HK-2 (cell line): ENCODE data around the gene CDKN2D.

ENCODE experiments used
- DNase-seq: peaks from one replicate; pipeline ENCODE4 v3.0.0-alpha.2; 2018; ENCODE audit not compliant: unreplicated experiment

CDKN2D gene

DNA sequence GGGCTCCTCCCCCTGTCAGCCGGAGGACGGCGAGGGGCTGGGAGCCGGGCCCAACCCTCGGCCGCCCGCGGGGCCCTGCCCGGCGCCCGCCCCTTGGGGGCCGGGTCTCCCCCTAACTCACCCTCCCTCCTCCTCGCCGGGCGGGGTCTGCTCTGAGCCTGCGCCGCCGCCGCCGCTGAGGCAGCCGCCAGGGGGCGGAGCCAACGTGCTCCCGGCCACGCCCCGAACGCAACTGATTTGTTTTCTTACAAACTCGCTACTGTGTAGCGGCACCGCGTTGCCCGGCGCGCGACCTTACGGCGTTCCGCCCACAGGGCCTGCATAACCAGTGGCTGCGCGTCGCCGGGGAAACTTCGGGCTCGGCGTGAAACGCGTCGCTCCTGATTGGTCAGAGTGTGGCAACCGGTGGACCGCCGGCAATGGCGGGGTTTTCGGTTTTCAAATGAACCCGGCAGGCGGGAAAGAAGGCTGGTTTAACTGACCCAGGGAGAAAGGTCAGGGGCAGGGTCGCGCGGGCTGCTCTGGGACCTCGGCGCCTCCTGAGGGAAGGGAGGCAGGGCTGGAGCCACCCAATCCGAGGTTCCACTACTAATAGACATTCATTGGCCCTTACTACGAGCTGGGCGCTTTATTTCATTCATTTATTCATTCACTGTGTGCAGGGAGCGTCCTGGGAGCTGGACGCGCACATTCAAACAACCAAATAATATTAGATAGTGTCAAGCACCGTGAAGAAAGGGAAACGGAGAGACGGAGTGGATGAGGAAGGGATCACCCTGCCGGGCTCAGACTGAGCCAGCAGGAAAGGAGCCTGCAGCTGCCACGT, at the start of gene CDKN2D:
Gene CDKN2D (minus strand): TSS at position 154 of the 826 bp plus-strand sequence. CDS start 326 bp downstream, outside the sequence.
- DNase-seq: peak; percentile 99

DNA sequence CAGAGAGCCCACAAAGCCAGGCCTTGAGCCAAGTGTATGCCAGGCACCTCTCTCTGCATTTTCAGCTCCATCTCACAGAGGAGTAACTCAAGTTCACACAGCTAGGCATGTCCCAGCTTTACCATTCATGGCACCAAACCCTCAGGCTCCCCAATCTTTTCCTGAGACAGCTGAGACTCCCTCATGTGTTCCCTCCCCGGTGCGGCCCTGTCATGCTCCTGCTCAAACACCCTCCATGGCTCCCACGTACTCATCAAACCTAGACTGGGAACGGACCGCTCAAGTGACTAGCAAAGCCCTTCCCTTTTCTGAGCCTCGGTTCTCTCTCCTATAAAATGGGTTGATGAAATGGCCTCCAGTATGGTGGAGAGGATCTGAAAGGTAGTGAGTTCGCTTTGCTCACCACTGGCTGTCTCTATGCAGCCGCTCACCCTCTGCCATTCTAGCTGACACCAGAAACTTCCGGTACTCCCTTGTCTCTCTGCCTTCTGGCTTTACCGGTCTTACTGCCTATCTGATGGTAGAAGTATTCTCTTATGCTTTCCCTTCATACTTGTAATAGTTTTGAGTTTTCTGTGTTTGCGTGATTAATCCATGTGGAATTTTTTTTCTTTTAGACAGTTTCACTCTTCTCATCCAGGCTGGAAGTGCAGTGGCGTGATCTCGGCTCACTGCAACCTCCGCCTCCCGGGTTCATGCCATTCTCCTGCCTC, 48.8 kb upstream of the CDKN2D start:
- DNase-seq: no peak

DNA sequence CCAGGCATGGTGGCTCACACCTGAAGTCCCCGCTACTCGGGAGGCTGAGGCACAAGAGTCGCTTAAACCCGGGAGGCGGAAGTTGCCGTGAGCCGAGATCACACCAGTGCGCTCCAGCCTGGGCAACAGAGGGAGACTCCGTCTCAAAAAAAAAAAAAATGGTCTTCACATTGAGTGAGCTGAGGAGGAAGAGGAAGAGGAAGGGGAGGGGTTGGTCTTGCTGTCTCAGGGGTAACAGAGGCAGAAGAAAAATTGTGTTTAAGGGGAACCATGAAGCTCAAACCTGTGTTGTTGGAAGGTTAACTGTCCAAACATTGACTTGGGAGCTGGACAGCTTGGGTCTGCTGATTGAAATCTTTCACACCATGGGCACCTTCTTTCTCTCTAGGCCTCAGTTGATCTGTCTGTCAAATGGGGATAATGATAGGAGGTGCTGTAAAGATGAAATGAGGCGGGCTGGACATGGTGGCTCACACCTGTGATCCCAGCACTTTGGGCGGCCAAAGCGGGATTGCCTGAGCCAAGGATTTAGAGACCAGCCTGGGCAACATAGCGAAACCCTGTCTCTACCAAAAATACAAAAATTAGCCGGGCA, 46.7 kb upstream of the CDKN2D start:
- no peak for DNase-seq

DNA sequence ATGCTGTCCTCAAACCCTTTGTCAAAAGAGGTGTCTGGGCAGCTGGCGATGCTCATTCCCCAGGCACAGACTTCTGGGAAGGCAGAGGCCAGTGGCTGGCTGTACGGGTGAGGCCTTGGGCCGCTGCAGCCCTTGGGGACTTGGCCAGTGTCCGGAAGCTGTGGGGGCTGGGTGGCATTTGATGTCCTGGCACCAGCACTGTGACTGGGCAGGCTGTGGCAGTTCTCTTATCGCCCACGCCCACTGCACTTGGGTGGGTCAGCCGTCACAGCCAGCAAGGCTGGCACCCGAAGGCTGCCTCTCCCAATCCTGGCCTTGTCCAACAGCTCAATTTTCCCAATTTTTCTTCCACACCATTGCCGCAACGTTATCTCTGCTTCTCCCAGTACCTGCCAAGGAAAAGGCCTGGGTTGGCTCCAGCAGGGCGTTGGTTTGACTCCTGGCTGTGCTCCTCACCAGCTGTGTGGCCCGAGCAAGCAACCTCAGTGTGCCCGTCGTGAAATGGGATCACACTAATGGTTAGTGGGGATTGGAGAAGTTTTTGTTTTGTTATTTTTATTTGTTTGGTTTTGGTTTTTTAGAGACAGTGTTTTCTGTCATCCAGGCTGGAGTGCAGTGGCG, 43.8 kb upstream of the CDKN2D start:
- DNase-seq: no peak

DNA sequence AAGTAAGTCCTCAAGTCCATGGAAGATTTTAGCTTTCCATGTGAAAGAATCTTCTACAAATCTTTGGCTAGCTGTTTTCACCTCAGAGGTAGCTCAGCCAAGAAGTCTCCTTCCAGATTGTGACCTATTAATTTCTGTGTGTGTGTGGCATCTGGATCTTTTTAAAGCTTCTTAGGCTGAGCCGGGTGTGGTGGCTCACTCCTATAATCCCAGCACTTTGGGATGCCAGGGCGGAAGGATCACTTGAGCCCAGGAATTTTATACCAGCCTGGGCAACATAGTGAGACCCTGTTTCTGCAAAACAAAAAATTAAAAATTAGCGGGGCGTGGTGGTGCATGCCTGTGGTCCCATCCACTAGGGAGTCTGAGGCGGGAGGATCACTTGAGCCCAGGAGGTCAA, 43.1 kb upstream of the CDKN2D start:
- DNase-seq: no peak

DNA sequence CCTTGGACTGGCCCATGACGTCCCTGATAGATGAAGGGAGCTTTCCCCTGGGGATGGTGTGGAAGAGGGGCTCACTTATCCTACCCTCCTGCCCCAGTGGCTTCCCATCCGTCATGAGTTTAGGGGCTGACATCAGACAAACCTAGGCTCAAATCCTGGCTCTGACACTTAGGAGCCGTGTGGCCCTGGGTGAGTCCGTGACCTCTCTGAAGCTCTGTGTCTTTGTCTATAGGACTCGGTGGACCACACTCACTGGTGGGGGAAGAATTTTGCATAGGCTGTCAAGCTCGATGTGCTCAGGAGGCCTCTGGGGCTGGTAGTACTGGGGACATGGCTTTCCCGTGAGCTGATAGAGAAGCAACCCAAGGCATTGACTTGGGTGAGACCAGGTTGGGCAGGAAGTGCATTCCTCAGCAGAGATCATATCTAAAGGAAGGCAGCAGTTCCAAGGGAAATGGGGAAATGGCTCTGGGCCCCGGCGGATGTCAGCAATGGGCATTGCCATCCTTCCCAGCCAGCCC, 35.7 kb upstream of the CDKN2D start:
- DNase-seq: no peak

DNA sequence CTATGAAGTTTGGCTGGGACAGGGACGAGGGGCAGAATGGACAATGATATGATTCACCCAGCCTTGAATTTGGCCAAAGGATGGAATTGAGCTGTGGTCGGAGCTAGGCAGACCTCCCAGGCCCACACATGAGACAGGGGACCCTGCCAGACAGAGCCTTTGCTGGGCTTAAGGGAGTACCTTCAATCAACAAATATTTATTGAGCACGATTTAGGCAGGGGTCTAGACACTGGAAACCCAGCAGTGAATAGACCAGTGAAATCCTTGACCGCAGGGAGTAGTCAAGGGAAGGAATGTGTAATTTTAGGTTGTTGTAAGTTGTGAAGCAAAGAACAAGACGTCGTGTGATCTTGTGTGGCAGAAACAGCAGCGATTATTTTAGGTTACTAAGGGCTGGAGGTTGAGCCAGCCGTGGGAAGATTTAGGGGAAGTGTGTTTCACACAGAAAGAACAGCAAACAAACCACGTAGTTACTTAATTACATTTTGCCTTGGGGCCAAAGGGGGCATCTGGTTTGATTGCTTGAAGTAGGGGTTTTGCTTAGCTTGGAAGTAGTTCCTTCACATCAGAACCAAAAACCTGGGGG, 35.2 kb upstream of the CDKN2D start:
- DNase-seq: no peak

DNA sequence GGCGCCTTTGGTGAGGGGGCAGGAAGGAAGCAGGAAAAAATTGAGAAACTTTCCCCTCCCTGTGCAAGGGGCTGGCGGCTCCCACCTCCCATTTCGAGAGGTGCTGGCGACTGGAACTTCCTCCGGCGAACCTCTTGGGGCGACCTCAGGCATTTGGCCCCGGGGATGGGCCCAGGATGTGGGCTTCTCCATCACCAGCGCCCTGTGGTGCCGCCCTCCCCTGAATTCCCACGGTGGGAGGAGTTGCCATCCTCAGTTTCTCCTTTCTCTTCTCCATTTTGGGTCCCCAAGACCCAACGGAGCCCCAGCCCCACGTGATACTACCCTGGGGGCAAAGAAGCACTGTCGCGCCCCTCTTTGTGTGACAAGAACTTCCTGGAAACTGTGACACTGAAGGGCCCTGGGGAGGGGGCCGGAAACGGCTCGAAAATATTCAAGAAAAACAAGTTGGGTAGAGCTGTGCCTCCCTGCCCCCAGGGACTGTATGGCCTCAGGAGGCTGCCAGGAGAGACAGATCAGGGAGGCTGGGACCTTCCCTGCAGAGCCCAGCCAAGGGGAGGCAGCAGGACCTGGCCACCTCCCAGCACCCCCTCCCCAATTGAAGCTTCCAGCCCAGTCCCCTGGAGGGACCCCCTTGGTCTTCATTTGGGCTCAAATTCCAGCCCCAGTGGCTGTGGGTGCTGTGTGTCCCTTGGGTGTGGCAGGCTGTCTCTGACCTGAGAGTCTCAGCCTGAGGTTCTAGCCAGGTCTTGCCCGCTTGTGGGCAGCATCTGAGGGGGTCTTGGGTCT, 34.5 kb upstream of the CDKN2D start:
- no peak for DNase-seq

DNA sequence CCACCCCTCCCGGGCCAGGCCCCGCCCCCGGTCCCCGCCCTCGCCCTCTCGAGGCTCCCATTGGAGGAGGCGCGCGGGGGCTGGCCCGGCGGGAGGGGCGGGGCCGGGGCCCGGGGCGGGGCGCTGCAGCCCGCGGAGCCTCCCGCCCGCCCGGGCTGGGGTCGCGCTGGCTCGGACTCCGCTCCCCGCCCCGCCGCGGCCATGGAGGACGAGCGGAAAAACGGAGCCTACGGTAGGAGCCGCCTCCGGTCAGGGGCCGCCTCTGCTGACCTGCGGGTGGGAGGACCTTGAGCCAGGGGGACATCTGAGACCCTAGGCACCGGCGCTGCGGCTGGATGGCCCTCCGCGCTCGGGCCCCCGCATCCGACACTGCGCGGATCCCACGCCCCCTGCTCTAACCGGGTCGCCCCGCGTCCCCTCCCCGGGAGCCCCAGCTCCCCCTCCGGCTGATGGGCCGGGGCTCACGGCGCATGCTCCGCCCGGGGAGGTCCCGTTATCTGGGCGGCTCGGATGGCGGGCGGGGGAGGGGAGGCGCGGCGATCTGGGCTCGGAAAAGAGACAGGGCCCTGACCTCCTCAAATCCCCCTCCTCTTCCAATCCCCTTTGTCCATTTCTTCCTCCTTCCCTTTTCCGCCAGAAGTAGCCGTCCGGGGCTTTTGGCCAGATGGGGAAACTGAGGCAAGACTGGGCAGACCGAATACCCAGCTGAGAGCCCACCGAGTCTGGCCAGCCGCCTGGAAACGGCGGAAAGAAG, 33.7 kb upstream of the CDKN2D start:
- peak; percentile 66 for DNase-seq

DNA sequence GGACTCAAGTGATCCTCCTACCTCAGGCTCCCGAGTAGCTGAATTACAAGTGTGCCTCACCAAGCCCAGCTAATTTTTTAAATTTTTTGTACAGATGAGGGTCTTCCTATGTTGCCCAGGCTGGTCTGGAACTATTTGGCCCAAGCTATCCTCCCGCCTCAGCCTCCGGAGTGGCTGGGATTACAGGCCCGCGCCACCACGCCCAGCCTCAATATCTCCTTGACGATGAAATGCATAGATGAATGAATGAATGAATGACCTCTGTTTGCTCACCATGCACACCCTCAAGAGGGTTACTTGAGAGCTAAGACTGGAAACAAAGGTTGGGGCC, 33.2 kb upstream of the CDKN2D start:
- DNase-seq: no peak

DNA sequence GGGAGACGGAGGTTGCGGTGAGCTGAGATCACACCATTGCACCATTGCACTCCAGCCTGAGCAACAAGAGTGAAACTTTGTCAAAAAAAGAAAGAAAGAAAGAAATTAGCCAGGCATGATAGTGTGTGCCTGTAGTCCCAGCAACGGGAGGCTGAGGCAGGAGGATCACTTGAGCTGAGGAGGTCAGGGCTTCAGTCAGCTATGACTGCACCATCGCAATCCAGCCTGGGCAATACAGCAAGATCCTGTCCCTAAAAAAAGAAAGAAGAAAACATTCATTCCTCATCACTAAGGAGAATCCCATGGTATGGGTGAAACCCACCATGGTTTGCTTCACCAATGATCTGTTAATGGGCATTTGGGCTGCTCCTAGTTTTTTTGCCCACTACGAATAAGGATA, 31.4 kb upstream of the CDKN2D start:
- no peak for DNase-seq

DNA sequence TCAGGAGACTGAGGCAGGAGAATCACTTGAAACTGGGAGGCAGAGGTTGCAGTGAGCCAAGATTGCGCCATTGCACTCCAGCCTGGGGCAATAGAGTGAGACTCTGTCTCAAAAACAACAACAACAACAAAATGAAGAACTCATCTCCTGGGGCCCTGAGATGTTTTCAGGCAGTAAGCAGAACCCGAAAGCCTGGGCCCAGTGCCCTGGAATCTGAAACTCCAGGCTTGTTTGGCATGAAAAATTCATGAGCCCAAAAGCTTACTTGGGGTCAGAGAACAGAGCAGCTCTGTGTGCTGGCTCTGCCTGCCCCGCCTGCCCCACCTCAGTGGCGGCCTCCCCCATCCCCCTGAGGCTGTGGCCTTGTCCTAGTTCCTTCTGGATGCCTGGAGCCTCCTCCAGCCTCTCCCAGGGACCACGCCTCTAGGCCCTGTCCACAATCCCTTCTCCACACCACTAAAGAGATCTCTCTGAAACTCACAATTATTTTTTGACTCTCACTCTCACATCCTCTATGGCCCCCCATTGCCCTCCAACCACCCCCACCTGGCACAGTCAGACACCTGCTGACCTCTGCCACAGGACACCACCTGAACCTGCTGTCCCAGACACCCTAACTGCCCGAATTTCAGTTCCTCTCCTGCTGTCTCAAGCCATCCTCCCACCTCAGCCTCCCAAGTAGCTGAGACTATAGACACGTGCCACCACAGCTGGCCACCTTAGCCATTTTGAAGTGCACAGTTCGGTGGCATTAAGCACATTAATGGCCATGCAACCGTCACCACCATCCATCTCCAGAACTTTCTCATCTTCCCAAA, 25.2 kb upstream of the CDKN2D start:
- DNase-seq: no peak

DNA sequence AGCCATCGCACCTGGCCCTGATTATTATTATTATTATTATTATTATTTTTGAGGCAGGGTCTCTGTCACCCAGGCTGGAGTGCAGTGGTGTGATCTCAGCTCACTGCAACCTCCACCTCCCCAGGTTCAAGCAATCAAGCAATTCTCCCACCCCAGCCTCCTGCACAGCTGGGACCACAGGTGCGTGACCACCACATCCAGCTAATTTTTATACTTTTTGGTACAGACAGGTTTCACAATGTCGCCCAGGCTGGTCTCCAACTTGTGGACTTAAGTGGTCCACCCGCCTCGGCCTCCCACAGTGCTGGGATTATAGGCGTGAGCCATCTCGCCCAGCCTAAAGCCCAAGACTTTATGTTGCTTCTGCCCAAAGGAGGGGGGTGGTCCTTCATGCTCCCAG, 24.4 kb upstream of the CDKN2D start:
- no peak for DNase-seq

DNA sequence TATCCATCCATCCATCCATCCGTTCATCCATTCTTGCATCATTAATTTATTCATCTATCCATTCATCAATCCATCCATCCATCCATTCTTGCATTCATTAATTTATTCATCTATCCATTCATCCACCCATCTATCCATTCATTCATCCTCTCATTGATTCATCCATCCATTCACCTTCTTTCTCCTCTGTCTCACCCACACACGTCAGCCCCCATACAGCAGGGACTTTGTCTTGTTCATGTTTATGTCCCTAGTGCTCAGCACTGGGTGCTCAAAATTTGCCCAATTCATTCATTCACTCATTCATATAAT, 19.0 kb upstream of the CDKN2D start:
- DNase-seq: no peak

DNA sequence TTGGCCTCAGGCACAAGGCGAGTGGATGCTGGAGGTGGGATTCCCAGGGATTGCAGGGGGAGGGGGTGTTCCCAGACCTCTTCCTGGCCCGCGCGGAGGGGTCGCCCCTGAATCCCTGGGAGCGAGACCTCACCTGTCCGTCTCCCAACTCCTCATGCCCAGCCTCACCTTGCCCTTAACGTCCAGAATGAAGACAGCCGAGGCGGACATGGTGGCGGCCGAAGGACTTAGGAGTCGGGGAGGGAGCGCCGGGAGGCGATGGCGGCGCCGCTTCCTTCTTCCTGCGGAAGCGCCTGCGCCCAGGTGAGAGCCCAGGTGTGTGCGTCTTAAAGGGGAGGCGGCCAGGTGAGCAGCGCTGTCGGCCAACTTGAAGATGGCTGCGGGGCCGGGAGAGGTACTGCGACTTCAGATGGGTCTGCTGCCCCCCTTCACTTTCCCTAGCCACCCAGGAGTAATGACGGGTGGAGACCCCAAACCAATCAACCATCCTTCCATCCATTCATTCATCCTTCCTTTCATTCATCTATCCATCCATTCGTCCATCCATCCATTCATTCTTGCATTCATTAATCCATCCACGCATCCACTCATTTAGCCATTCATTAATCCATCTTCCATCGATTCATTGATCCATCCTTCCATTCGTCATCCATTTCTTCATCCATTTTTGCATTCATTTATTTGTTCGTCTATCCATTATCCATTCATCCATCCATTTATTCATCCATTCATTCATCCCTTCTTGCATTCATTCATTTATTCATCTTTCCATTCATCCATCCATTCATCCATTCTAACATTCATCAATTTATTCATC, 18.5 kb upstream of the CDKN2D start, which contains the start of gene AP1M2:
Gene AP1M2 (minus strand): TSS at position 291 of the 817 bp plus-strand sequence. CDS start 81 bp downstream, at position 210.
- DNase-seq: no peak

DNA sequence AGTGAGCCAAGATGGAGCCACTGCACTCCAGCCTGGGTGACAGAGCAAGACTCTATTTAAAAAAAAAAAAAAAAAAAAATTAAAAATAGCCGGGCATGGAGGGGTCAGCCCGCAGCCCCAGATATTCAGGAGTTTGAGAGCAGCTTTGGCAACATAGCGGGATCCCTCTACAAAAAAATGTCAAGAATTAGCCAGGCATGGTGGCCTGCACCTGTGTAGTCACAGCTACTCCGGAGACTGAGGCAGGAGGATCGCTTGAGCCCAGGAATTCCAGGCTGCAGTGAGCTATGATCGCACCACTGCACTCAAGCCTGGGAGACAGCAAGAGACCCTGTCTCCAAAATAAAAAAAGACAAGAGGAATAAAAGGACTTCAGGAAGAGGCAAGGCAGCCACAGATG, 17.6 kb upstream of the CDKN2D start:
- DNase-seq: no peak

DNA sequence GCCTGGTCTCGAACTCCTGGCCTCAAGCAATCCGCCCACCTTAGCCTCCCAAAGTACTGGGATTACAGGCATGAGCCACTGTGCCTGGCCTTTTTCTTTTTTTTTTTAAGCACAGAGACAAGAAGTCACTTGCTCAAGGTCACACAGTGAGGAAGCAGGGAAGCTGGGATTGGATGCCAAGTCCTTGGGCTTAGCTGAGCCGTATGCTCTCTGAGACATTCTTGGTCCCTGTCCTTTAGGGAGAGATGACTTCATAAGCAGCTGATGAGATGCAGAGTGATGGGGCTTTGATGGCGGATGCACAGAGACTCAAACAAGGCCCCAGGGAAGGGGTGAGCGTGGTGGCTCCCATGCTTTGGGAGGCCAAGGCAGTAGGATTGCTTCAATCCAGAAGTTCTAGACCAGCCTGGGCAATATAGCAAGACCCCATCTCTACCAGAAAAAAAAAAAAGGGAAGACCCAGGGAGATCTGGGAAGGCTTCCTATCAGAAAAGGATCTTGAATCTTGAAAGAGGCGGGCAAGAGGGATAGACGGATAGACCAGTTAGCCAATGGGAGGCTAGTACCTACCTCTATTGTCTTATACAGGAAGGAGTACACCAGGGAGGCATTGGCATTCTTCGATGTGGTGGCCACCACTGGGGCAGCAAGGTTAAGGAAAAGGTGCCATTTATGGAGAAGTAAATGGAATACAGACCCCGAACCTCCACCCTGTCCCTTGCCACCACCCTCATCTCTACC, 14.4 kb upstream of the CDKN2D start:
- DNase-seq: no peak

DNA sequence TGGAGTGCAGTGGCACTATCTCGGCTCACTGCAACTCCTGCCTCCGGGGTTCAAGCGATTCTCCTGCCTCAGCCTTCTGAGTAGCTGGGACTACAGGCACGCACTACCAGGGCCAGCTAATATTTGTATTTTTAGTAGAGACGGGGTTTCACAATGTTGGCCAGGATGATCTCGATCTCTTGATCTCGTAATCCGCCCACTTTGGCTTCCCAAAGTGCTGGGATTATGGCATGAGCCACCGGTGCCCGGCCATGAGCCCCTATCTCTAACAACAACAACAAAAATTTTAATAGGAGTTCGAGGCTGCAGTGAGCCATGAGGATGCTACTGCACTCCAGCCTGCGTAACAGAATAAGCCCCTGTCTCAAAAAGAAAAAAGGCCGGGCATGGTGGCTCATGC, 13.3 kb upstream of the CDKN2D start:
- no peak for DNase-seq
